ENCODE data around the gene NMNAT2.
"Not testable (repeated sequence)": the region's sequence is repeated elsewhere in the genome, so short reads cannot be mapped to it uniquely, and the experiment has no call there.

Gene NMNAT2

DNA sequence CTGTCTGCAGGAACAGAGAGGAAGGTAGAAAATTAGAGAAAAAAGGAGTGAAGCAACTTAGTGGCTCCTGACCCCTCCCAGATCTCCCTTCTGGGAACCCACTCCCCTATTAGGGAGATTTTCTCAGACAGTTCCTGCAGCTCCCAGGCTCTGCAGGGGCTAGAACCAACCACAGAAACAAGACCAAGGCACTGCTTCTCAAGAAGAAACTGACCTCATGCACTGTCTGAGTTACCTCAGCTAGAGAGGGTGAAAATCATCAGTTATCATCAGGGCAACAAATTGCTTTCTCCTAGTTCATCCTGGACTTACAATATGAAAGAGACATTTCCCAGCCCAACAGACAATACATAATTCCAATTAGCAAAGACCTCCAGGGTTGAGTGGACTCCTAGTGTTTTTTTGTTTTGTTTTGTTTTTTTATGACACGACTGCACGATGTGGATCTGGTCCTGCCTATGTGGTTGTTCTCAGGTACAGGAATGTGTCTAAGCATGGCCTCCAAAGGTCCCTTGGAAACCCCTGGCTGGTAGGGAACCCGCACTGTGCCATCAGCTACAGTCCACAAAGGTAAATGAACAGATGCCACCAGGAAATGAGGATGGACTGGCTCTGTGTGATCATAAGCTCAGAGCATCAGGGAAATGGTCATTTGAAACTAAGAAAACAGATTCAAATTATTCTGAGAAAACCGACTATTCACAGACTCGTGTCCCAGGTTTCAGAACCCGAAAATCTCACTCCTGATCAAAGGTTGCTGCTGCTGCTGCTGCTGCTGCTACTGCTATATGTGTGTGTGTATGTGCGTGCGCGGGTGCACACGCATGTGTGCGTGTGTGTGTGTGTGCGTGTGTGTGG lies 166.8 kb downstream of the NMNAT2 start:
- no peak for DNase-seq

- no peak for DNase-seq
Observed at GRCh38 chr1:183249941-183250452, 168.2 kb downstream of the NMNAT2 start.

DNA sequence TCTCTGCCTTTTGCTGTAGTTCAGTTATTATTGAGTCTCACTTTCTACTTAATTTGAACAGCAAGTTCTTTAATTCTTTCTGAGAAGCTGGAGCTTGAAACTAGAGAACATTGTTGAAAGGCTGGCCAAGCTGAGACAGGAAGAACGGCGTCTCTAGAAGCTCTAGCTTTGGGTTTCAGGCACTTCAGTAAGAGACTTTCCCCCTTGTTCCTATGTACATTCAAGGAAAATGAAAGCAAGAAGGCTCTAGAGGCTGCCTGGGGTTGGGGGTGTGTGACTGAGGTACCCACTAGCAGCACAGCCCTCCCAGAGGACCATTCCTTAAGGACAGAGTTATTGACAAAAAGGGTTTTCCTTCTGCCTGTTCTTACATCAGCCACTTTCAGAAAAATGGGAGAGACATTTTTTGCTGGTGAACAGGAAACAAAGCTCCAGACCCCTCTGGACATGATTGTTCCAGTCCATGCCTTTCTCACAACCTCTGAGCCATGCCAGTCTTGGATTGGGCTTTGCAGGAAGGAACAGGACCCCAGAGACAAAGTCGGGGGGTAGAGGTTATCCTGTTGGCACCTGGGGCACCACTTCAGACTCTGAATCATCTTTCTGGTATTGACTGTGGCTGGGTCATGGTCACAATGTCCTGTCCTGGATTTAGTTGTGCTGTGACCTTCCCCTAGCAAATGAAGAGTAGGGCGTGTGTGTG lies 169.0 kb downstream of the NMNAT2 start:
- no peak for DNase-seq

- no peak for DNase-seq
Observed at GRCh38 chr1:183247931-183248330, 170.2 kb downstream of the NMNAT2 start.

- DNase-seq, result no peak
Observed at GRCh38 chr1:183247484-183247883, 170.7 kb downstream of the NMNAT2 start.

DNA sequence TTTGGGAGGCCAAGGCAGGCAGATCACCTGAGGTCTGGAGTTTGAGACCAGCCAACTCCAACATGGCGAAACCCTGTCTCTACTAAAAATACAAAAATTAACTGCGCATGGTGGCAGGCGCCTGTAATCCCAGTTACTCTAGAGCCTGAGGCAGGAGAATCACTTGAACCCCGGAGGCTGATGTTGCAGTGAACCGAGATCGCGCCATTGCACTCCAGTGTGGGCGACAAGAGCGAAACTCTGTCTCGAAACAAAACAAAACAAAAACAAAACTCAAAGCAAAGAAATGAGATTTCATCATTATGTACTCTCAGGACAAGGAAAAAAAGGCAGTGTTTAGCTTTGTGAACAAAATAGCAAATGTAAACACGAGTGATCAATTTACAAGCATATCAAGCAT lies 171.1 kb downstream of the NMNAT2 start:
- no peak for DNase-seq

DNA sequence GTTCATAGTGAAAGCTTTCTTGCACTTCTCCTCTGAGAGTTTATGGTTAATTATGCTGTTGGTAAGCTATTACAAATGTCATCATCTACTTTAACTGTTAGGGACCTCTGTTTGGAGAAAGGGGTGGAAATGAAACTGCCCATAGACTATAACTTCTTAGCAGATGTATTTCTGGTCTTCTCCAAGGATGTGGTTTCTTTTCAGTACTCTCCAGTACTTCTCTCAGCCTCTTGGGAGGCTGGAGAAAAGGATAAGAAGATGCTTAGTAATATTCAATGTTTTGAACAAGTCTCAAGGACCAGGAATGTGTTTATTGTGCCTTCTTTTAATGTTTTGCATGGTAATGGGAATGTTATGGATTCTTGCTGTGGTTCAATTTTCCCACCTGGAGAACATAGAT lies 171.7 kb downstream of the NMNAT2 start:
- no peak for DNase-seq

DNA sequence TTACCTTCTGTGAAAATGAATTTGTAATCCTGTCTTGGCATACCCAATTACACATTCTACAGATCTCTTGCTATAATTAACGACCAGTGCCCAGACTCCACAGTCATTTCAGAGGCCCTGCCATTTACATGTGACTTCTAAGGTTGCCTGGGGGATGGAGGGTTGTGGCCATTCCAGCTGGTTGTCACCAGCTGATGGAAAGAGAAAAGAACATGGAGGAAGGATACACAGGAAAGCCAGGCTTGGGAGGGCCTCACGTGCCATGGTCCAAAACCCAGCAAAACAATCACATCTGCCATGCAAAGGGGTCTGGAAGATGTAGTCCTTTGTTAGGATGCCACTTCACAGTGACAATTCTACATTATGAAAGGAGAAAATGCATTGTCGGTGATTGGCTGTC lies 172.8 kb downstream of the NMNAT2 start:
- no peak for DNase-seq

DNA sequence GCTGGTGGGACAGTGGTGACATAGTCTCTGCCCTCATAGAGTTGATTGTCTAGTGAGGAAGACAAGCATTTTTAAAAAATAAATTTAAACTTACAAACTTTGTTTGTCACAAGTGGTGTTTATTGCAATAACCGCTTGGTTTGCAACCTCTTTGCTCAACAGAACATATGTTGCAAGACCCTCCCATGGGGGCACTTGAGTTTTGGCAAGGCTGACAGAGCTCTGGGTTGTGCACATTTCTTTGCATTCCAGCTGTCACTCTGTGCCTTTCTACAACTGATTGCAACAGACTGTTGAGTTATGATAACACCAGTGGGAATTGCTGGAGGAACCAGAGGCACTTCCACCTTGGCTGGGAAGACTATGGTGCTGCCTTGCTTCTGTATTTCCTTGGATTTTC lies 173.7 kb downstream of the NMNAT2 start:
- no peak for DNase-seq

DNA sequence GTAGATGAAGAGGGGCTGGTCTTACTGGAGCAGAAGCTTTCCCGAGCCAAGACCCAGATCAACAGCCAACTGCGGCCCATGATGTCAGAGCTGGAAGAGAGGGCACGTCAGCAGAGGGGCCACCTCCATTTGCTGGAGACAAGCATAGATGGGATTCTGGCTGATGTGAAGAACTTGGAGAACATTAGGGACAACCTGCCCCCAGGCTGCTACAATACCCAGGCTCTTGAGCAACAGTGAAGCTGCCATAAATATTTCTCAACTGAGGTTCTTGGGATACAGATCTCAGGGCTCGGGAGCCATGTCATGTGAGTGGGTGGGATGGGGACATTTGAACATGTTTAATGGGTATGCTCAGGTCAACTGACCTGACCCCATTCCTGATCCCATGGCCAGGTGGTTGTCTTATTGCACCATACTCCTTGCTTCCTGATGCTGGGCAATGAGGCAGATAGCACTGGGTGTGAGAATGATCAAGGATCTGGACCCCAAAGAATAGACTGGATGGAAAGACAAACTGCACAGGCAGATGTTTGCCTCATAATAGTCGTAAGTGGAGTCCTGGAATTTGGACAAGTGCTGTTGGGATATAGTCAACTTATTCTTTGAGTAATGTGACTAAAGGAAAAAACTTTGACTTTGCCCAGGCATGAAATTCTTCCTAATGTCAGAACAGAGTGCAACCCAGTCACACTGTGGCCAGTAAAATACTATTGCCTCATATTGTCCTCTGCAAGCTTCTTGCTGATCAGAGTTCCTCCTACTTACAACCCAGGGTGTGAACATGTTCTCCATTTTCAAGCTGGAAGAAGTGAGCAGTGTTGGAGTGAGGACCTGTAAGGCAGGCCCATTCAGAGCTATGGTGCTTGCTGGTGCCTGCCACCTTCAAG lies 174.8 kb downstream of the NMNAT2 start:
- DNase-seq, result no peak

GRCh38 chr1:183242556-183242955 lies 175.6 kb downstream of the NMNAT2 start:
- DNase-seq, result no peak

- no peak for DNase-seq
Observed at GRCh38 chr1:183241471-183241870, 176.7 kb downstream of the NMNAT2 start.

DNA sequence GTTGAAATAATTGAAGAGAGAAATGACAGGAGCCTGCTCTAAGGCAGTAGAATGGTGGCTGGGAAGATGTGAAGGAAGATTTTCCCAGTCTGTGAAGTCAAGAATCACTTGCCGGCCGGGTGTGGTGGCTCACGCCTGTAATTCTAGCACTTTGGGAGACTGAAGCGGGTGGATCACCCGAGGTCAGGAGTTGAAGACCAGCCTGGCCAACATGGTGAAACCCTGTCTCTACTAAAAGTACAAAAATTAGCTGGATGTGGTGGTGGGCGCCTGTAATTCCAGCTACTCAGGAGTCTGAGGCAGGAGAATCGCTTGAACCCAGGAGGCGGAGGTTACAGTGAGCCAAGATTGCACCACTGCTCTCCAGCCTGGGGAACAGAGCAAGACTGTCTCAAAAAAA lies 177.3 kb downstream of the NMNAT2 start:
- not testable (repeated sequence) for DNase-seq

- DNase-seq, result no peak
Observed at GRCh38 chr1:183240526-183240825, 177.7 kb downstream of the NMNAT2 start.

DNA sequence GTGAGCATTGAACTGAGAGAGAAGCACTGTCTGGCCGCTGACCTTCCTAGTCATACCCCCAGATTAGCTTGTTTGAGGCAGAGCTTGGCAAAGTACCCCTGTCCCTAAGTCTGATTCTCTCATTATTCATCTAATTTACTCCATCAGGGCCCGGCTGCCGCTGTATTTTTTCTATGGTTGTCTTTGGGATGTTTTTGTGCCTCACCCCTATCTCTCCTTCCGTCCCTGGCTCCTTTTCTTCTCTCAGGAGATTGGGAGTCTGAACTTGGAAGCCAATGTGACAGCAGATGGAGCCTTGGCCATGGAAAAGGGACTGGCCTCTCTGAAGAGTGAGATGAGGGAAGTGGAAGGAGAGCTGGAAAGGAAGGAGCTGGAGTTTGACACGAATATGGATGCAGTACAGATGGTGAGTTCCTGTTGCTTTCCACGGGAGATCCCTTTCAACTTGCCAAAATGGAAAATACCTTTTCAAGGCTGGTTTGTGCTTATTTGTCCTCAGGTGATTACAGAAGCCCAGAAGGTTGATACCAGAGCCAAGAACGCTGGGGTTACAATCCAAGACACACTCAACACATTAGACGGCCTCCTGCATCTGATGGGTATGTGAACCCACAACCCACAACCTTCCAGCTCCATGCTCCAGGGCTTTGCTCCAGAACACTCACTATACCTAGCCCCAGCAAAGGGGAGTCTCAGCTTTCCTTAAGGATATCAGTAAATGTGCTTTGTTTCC lies 178.2 kb downstream of the NMNAT2 start:
- no peak for DNase-seq

DNA sequence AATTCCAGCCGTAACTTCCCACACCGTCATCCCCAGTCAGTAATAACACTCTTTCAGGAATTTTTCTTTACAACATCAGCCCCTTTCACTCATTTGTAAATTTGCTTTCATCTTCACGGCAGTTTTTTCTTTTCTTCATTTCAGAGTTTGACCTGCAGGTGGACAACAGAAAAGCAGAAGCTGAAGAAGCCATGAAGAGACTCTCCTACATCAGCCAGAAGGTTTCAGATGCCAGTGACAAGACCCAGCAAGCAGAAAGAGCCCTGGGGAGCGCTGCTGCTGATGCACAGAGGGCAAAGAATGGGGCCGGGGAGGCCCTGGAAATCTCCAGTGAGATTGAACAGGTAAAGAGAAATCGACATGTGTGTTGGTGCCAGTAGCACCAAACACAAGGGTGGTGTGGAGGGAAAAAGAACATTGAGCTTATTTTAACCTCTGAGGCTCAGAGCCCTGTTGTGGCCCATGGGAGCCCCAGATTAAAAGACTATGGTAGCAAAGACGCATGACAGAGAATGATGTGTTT lies 178.9 kb downstream of the NMNAT2 start:
- no peak for DNase-seq

DNA sequence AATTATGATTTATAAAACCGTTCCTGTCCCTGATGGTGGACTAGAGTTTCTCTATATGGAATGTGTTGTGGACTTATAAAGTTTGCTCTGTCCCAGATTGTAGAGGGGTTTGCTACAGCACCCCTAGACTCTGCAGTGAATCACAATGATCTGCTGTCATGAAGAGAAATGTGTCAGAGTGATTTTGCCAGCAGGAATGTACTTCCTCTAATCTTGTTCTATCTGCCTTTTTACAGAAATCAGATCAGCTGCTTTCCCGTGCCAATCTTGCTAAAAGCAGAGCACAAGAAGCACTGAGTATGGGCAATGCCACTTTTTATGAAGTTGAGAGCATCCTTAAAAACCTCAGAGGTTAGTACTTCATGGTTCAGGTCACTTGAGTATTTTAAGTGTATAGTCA lies 180.1 kb downstream of the NMNAT2 start:
- DNase-seq, result no peak

DNA sequence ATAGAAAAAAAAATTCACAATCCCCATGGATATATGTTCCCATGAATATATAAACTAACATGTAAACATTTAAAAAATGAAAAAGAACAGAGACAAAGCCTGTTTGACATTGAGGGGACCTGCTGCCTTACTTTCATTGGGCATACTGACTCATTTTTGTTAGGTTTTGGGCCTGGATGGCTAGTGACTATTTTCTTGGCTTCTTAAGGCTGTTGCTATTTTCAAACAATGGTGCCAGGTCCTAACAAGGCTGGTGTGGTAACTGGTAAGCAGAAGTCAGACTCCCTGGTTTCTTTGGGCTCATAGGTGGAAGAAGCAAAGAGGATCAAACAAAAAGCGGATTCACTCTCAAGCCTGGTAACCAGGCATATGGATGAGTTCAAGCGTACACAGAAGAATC lies 181.1 kb downstream of the NMNAT2 start:
- DNase-seq, result no peak

GRCh38 chr1:183236158-183236725 lies 181.9 kb downstream of the NMNAT2 start:
- no peak for DNase-seq

GRCh38 chr1:183235503-183235902 lies 182.7 kb downstream of the NMNAT2 start:
- no peak for DNase-seq

DNA sequence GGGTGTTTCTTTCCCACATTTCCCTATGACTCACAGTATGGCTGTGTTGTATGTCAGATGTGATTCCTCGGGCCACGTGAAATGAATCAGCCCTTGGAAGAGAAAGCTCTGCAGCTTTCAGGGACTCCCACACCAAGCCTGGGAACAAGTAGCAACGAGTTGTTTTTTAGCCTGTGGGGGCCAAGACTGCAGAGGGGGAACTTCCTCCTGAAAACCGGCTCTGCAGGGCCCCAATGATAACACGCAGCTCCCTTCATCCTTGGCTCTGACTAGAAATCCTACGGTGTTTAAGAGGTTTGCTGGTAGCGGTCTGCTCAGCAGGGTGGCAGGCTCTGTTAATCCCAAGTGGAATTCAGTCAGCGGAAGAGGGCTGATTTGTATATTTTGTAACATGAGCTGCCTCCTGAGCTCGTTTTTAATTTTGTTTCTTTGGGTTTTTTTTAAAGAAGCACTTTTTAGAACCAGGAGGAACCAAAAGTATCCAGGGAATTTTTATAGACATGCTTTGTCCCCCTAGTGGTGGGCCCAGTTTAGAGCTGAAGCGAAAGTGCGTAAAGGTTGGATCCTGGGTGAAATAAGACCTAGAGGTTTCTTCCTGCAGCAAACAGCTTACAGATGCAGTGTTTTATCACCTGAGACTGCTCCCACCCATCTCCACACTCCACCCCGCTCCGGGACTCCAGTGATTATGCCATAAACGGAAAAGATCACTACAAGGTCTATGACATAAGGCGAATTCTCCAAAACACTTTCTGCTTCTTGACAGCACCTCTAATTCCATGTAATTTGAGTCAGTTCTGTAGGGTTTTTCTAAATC lies 183.3 kb downstream of the NMNAT2 start:
- DNase-seq, result no peak
